WTC11 (cell line): Measurements from ENCODE around the gene SEMA4G.

Experiments used
- ATF6 ChIP-seq: sonication (generic); formaldehyde crosslinking; IDR thresholded peaks from 2 replicates; pipeline ENCODE4 v1.8.1; 2023; ENCODE audit warnings: mild to moderate bottlenecking, missing genetic modification reagents
- CTCF ChIP-seq: fragments of 200-600 bp; IDR thresholded peaks from 2 replicates; pipeline ENCODE4 v1.8.0; 2022; ENCODE audit warnings: antibody characterized with exemption
- E2F1 ChIP-seq: sonication (generic); formaldehyde crosslinking; IDR thresholded peaks from 2 replicates; pipeline ENCODE4 v1.8.0; 2022; ENCODE audit warnings: mild to moderate bottlenecking, missing genetic modification reagents
- ESRRA ChIP-seq: sonication (generic); formaldehyde crosslinking; IDR thresholded peaks from 2 replicates; pipeline ENCODE4 v1.8.1; 2022; ENCODE audit warnings: mild to moderate bottlenecking, missing genetic modification reagents, borderline replicate concordance
- ETV6 ChIP-seq: sonication (generic); formaldehyde crosslinking; IDR thresholded peaks from 2 replicates; pipeline ENCODE4 v1.8.1; 2022; ENCODE audit warnings: mild to moderate bottlenecking, missing genetic modification reagents
- FOXP1 ChIP-seq: sonication (generic); formaldehyde crosslinking; IDR thresholded peaks from 2 replicates; pipeline ENCODE4 v1.8.0; 2022; ENCODE audit warnings: missing genetic modification reagents, mild to moderate bottlenecking, moderate library complexity, borderline replicate concordance
- NFE2L1 ChIP-seq: sonication (generic); formaldehyde crosslinking; IDR thresholded peaks from 2 replicates; pipeline ENCODE4 v1.8.1; 2023; ENCODE audit warnings: missing genetic modification reagents
- NR2C2 ChIP-seq: sonication (generic); formaldehyde crosslinking; IDR thresholded peaks from 2 replicates; pipeline ENCODE4 v1.8.0; 2022; ENCODE audit warnings: mild to moderate bottlenecking, missing genetic modification reagents
- OVOL2 ChIP-seq: fragments of 250-450 bp; sonication (Bioruptor Pico); IDR thresholded peaks from 2 replicates; pipeline ENCODE4 v1.9.0; 2021; ENCODE audit warnings: mild to moderate bottlenecking, borderline replicate concordance
- PREB ChIP-seq: sonication (generic); formaldehyde crosslinking; IDR thresholded peaks from 2 replicates; pipeline ENCODE4 v1.8.1; 2022; ENCODE audit warnings: mild to moderate bottlenecking, missing genetic modification reagents, moderate library complexity, borderline replicate concordance
- TEAD4 ChIP-seq: sonication (generic); formaldehyde crosslinking; IDR thresholded peaks from 2 replicates; pipeline ENCODE4 v1.8.0; 2022; ENCODE audit warnings: mild to moderate bottlenecking, missing genetic modification reagents
- ZBTB21 ChIP-seq: sonication (generic); formaldehyde crosslinking; IDR thresholded peaks from 2 replicates; pipeline ENCODE4 v1.8.1; 2023; ENCODE audit warnings: mild to moderate bottlenecking, missing genetic modification reagents, borderline replicate concordance

- TF ChIP-seq ESRRA (CRISPR knock-in tag) (no peak), E2F1 (CRISPR knock-in tag) (no peak), CTCF (peak; percentile 32; the same call in 1 of the 2 replicates), TEAD4 (CRISPR knock-in tag) (no peak), NR2C2 (CRISPR knock-in tag) (no peak), OVOL2 (CRISPR knock-in tag) (no peak), FOXP1 (CRISPR knock-in tag) (no peak), NFE2L1 (CRISPR knock-in tag) (no peak), ZBTB21 (no peak), ATF6 (CRISPR knock-in tag) (no peak), ETV6 (CRISPR knock-in tag) (no peak), PREB (CRISPR knock-in tag) (no peak)
These were observed 24.8 kb downstream of the SEMA4G start for GRCh38 chr10:100993986-100994708.
